AG09319 (cell line): ENCODE results near the gene MARCHF10.

Source experiments
- DNase-seq: peaks from one replicate; pipeline ENCODE4 v3.0.0-alpha.2; 2010; ENCODE audit warnings: low read depth; ENCODE audit errors: extremely low read depth
- CTCF ChIP-seq: IDR thresholded peaks from 2 replicates; pipeline ENCODE4 v1.5.1; 2011; ENCODE audit warnings: low read depth, mild to moderate bottlenecking, inconsistent platforms, low read length, moderate library complexity

Gene MARCHF10

GRCh38 chr17:62665599-62665998, 142.5 kb downstream of the MARCHF10 start:
- no peak for TF ChIP-seq CTCF
- no peak for DNase-seq

- DNase-seq = no peak
- TF ChIP-seq CTCF = no peak
Observed at GRCh38 chr17:62664336-62665120, 143.6 kb downstream of the MARCHF10 start.

- no peak for TF ChIP-seq CTCF
- DNase-seq = no peak
Observed at GRCh38 chr17:62663304-62663703, 144.8 kb downstream of the MARCHF10 start.

- no peak for DNase-seq
- no peak for TF ChIP-seq CTCF
Observed at GRCh38 chr17:62662855-62663254, 145.3 kb downstream of the MARCHF10 start.

- TF ChIP-seq CTCF = no peak
- no peak for DNase-seq
Observed at GRCh38 chr17:62661337-62661736, 146.8 kb downstream of the MARCHF10 start.

- no peak for DNase-seq
- no peak for TF ChIP-seq CTCF
Observed at GRCh38 chr17:62660629-62661118, 147.4 kb downstream of the MARCHF10 start.

- DNase-seq = no peak
- no peak for TF ChIP-seq CTCF
Observed at GRCh38 chr17:62658136-62658920, 149.8 kb downstream of the MARCHF10 start.
